Sigmoid colon (tissue), 7 donors: ENCODE results near the gene ADAMTS8. TPM values are rescaled to one million over a fixed set of nuclear protein-coding genes. Genes with fewer than 3 reads are reported as not detected.

Experiments used
- DNase-seq: peaks from one replicate; pipeline ENCODE4 v3.0.0-alpha.2; 2019
- H3K27ac ChIP-seq, 4 donors: fragments of 200-600 bp; sonication (generic); one replicate each; pipeline ENCODE4 v1.5.1; 2016 to 2019; ENCODE audit warnings: mild to moderate bottlenecking in 1 of 4
- H3K27me3 ChIP-seq, 3 donors: fragments of 200-600 bp; sonication (generic); one replicate each; pipeline ENCODE4 v1.5.1; 2019; ENCODE audit warnings: mild to moderate bottlenecking in 1 of 3
- H3K36me3 ChIP-seq, 4 donors: fragments of 200-600 bp; sonication (generic); one replicate each; pipeline ENCODE4 v1.5.1; 2016 to 2019
- H3K4me1 ChIP-seq, 4 donors: fragments of 200-600 bp; sonication (generic); one replicate each; pipeline ENCODE4 v1.5.1; 2017 to 2019
- H3K4me3 ChIP-seq, 4 donors: fragments of 200-600 bp; sonication (generic); one replicate each; pipeline ENCODE4 v1.5.1; 2017 to 2019; ENCODE audit warnings: mild to moderate bottlenecking in 2 of 4, moderate library complexity in 1 of 4
- H3K9me3 ChIP-seq, 4 donors: fragments of 200-600 bp in 3 of 4; sonication (generic) in 3 of 4; one replicate each; pipeline versions ENCODE4 v1.5.1 to v1.6.1; 2013 to 2019
- EP300 ChIP-seq, 4 donors: sonication (generic); formaldehyde crosslinking; IDR thresholded peaks; one replicate each; pipeline ENCODE4 v1.6.1; 2017; ENCODE audit warnings: antibody characterized with exemption in 4 of 4
- POLR2A ChIP-seq, 2 donors: fragments of 450-650 bp; IDR thresholded peaks; one replicate each; pipeline ENCODE4 v1.6.1; 2016; ENCODE audit warnings: antibody characterized with exemption in 2 of 2, mild to moderate bottlenecking in 2 of 2, moderate library complexity in 2 of 2
- POLR2AphosphoS5 ChIP-seq, 4 donors: sonication (generic); formaldehyde crosslinking; IDR thresholded peaks; one replicate each; pipeline ENCODE4 v1.6.1; 2017; ENCODE audit warnings: antibody characterized with exemption in 4 of 4
- WGBS, 2 donors: extraction: QIAGEN DNeasy Blood & Tissue Kit; methylation state at CpG; one replicate each; pipeline ENCODE4 v1.1.7; 2013; 5-methylcytosine and 5-hydroxymethylcytosine counted together
- intact Hi-C: fragments of 100-400 bp; cut with DNase I; formaldehyde crosslinking; loops from one replicate; pipeline ENCODE4 v1.15.1; 2023
- polyA plus RNA-seq, 3 donors: library from polyadenylated mRNA; stranded (reverse); fragments of 200-250 nt; gene quantifications; one replicate each; pipeline ENCODE4 v1.2.3, GENCODE V29; 2013
- total RNA-seq, 4 donors: library from RNA; depleted of rRNA; stranded (reverse); fragments of >200 nt; gene quantifications; one replicate each; pipeline ENCODE4 v1.1.0, GENCODE V29; 2016
- TF ChIP-seq, protein P1 (sequence below), 4 experiments: fragments of 450-650 bp in 3 of 4; fragments of 200-600 bp in 1 of 4; IDR thresholded peaks; one replicate each; pipeline ENCODE4 v1.5.1; 2016 to 2019; ENCODE audit warnings: antibody characterized with exemption in 4 of 4, mild to moderate bottlenecking in 3 of 4, moderate library complexity in 2 of 4
- donor health status: healthy with polysubstance abuse.
- donor health status: Bipolar disorder and iron deficiency.
- donor health status: healthy.

ADAMTS8 gene
- total and polyA plus RNA-seq, 7 donors, result under 0.01 to 11.9 (median 4.2) TPM; not detected in 1

DNA sequence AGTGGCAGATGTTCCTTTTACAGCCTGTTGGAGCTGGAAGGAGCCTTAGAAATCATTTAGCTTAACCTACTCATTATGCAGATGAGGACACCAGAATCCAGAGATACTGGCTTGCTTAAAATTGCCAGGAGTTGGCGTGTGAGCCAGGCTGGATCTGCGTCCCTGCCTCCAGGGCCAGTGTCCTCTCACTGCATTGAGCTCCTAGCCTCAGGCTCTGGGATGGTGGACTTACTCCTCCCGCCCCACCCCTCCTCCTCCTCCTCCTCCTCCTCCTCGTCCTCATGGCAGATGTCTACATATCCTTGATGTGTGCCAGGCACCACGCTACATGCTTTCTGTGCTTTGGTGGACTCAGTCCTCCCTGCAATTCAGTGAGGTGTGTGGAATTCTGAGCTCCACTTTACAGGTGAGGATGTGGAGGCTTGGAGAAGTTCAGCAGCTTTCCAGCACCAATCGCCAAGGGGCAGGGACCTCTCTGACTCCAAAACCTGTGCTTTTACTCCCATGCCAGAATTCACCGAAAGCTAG, 44.1 kb upstream of the ADAMTS8 start:
- WGBS, 2 donors, result 91 to 95% methylated on average over 7 of the region's 7 CpGs
- no peak for DNase-seq
- no peak overlapping the region for H3K27ac ChIP-seq
- no peaks in the 10 kb centered on the region for H3K27me3 ChIP-seq
- TF ChIP-seq, protein P1, sequence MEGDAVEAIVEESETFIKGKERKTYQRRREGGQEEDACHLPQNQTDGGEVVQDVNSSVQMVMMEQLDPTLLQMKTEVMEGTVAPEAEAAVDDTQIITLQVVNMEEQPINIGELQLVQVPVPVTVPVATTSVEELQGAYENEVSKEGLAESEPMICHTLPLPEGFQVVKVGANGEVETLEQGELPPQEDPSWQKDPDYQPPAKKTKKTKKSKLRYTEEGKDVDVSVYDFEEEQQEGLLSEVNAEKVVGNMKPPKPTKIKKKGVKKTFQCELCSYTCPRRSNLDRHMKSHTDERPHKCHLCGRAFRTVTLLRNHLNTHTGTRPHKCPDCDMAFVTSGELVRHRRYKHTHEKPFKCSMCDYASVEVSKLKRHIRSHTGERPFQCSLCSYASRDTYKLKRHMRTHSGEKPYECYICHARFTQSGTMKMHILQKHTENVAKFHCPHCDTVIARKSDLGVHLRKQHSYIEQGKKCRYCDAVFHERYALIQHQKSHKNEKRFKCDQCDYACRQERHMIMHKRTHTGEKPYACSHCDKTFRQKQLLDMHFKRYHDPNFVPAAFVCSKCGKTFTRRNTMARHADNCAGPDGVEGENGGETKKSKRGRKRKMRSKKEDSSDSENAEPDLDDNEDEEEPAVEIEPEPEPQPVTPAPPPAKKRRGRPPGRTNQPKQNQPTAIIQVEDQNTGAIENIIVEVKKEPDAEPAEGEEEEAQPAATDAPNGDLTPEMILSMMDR (IDR thresholded peaks at IDR 0.05), result no peak
- peaks cover 0 to 14% (median 6%) of the 10 kb centered on the region in 4 donors for H3K4me1 ChIP-seq
- no peak overlapping the region for H3K4me3 ChIP-seq
- no peaks in the 10 kb centered on the region for H3K9me3 ChIP-seq
- peaks cover 0 to 24% (median 0%) of the 10 kb centered on the region in 4 donors for H3K36me3 ChIP-seq
- intact Hi-C loops, result no loop called here

DNA sequence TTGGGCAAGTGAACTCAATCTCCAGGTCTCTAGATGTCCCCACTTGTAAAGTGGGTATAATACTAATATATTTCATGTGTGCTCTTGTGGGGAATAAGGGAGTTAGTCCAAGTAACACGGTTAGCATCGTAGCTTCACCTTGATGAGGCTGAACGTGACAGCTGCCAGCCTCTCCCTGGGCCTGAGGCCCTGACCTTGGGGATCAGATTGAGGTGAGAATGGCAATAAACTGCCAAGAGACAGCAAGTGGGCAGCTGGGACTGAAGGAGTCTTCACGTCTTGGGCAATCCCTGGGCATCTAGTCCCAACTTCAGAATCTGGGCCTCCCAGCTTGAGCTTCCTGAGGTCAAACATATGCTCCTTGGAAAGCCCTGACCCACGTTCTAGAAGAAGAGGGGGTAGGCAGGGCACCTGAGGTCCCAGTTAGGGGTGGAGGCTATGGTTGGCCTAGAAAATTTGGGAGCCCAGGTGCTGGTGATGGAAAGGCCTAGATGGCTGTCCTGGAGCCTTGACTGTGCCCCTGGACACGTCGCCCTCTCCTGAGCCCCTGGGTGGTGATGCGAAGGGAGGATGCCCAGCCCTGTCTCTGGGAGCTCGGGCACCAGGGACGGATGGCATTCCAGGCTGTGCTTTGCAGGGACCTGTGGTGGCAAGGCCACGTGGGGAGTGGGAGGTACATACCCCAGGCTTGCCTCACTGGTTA, 43.5 kb upstream of the ADAMTS8 start:
- Histone ChIP-seq H3K9me3 (no peaks in the 10 kb centered on the region), H3K27me3 (no peaks in the 10 kb centered on the region), H3K36me3 (peaks cover 0 to 24% (median 0%) of the 10 kb centered on the region in 4 donors), H3K27ac (no peak overlapping the region), H3K4me1 (peaks cover 0 to 10% (median 4%) of the 10 kb centered on the region in 4 donors), H3K4me3 (no peak overlapping the region)
- intact Hi-C loops, result no loop called here
- 91 to 92% methylated on average over 11 of the region's 11 CpGs for WGBS, 2 donors
- DNase-seq, result no peak
- TF ChIP-seq, protein P1 (IDR thresholded peaks at IDR 0.05), result no peak
- no peak for TF ChIP-seq POLR2AphosphoS5 (IDR thresholded peaks at IDR 0.05)

DNA sequence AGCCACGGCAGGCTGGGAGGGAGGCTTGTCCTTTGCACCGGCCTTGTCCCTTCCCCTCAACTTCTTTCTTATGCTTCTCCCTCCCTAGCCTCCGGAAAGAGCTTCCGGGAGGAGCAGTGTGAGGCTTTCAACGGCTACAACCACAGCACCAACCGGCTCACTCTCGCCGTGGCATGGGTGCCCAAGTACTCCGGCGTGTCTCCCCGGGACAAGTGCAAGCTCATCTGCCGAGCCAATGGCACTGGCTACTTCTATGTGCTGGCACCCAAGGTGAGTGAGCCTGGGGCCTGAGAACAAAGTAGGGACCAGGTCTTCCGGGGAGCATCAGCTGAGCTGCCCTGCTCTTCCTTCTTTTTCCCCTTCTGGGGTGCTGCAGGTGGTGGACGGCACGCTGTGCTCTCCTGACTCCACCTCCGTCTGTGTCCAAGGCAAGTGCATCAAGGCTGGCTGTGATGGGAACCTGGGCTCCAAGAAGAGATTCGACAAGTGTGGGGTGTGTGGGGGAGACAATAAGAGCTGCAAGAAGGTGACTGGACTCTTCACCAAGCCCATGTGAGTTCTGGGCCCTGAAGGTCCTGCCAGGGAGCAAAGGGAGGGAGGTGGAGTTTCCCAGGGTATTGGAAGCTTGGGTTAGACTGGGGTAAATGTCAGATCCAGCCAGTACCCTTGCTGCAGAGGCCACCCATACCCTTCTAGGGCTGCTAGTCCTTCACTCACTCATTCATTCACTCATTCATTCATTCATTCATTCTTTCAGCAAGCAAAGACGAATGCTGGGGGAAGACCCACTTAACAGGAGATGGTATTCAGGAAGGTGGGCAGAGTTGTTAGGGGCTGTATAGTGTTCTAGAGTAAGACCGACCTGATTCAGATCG, 42.7 kb upstream of the ADAMTS8 start:
- 92 to 94% methylated on average over 20 of the region's 20 CpGs for WGBS, 2 donors
- Histone ChIP-seq H3K9me3 (no peaks in the 10 kb centered on the region), H3K36me3 (peaks cover 0 to 30% (median 0%) of the 10 kb centered on the region in 4 donors), H3K4me3 (no peak overlapping the region), H3K27ac (no peak overlapping the region), H3K4me1 (peaks cover 0 to 2% (median 0%) of the 10 kb centered on the region in 4 donors), H3K27me3 (no peaks in the 10 kb centered on the region)
- no peak for DNase-seq
- TF ChIP-seq POLR2AphosphoS5 (IDR thresholded peaks at IDR 0.05), result no peak
- intact Hi-C loops, result no loop called here

DNA sequence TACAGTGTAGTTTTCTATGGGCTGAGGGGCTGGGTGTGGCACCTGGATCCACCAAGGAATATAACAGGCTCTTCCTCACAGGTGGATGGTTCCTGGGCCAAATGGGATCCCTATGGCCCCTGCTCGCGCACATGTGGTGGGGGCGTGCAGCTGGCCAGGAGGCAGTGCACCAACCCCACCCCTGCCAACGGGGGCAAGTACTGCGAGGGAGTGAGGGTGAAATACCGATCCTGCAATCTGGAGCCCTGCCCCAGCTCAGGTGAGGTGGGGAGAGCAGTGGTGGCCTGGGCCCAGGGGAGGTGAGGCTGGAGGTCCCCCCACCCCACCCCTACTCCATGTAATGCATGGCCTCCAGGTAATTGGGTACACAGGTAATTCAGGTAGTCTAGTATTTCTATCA, 40.8 kb upstream of the ADAMTS8 start:
- Histone ChIP-seq H3K4me3 (no peak overlapping the region), H3K4me1 (no peaks in the 10 kb centered on the region), H3K27me3 (no peaks in the 10 kb centered on the region), H3K27ac (no peak overlapping the region), H3K36me3 (peaks cover 0 to 32% (median 0%) of the 10 kb centered on the region in 4 donors), H3K9me3 (no peaks in the 10 kb centered on the region)
- intact Hi-C loops, result no loop called here
- TF ChIP-seq EP300 (IDR thresholded peaks at IDR 0.05), result no peak
- TF ChIP-seq POLR2AphosphoS5 (IDR thresholded peaks at IDR 0.05), result no peak
- TF ChIP-seq POLR2A (IDR thresholded peaks at IDR 0.05), result no peak
- TF ChIP-seq, protein P1 (IDR thresholded peaks at IDR 0.05), result no peak
- 96 to 97% methylated on average over 6 of the region's 6 CpGs for WGBS, 2 donors
- DNase-seq, result no peak
